ENCODE results near the gene PODNL1.

PODNL1 gene

DNA sequence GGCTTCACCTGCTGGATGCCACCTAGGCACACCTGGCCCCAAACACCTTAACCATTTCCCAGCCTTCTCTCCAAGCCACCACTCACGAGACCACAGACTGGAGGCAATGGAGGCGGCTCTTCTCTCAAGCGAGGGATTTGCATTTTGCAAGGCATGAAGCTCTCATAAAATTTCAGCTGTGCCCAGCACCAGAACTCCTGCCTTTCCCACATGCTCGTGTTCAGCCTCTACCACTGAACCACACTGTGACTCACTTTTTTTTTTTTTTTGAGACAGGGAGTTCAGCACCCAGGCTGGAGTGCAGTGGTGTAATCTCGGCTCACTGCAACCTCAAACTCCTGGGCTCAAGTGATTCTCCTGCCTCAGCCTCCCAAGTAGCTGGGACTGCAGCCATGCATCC is 50.7 kb downstream of the PODNL1 start:
- no peak for DNase-seq

- no peak for DNase-seq
Observed at GRCh38 chr19:13887018-13887436, 51.2 kb downstream of the PODNL1 start.

GRCh38 chr19:13885826-13886365 is 52.3 kb downstream of the PODNL1 start:
- no peak for DNase-seq

- no peak for DNase-seq
Observed at GRCh38 chr19:13884726-13885591, 53.3 kb downstream of the PODNL1 start.

DNA sequence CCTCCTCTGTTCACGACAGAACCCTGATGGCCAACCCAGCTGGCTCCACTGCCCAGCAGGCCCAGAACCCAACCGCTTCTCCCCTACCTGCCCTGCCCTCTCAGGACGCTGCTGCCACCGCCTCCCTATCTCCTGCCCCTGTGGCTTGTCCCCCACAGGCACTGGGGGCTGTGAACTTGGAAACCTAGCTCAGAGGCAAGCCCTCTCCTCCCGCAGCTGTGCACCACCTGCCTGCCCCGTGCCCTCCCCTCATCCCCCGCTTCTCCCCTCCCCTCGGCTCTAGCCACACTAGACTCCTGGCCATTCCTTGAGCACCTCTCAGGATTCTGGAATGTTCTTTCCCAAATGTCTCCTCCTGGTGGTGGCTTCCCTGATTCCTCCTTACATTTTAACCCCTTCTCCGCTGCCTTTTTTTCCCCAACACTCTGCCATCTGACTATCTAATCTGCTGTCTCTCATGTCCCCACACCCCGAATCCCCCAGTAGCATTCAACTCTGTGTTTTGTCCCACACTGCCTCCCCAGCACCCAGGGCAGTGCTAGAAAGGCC is 54.6 kb downstream of the PODNL1 start:
- no peak for DNase-seq

DNA sequence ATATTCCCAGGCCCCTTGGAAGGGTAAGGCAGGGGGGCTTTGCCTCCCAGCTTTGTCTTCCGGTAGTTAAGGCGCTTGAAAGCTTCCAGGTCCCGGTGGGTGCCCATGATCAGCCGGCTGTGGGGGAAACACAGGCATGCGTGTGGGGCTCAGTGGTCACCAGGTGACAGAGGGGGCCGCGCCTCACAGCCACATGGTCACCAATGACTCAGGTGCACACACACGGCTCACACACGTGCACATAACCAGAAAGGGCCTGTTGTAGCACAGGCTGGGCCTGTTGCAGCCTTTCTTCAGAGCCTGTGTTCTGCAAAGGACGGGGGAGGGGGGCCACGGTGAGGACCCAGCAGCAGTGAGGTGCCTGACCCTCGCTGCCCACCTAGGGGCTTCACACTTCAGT is 55.4 kb downstream of the PODNL1 start:
- DNase-seq, result no peak

- no peak for DNase-seq
Observed at GRCh38 chr19:13882419-13882795, 55.8 kb downstream of the PODNL1 start.

GRCh38 chr19:13881692-13882418 is 56.4 kb downstream of the PODNL1 start:
- DNase-seq, result no peak

DNA sequence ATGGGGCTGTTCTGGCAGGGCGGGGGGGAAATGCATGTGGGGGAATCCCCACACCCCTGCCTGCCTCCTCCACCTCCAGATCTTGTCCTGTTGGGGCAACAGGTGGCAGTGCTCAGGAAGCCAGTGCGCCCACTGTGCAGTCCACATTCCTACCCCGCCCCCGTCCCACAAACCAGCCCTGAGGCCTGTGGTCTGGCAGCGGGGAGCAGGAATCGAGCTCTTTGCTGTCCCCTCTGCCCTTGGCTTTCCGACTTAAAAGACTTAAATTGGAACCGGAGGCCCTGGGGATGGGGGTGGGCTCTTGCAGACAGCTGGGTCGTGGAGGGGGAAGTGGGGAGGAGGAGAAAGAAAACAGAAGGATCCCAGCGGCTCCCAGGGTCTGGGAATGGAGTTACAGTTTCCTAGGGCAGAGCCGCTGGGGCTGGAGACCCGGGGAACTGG is 56.9 kb downstream of the PODNL1 start:
- no peak for DNase-seq
